ENCODE results near the gene CSGALNACT2.

Gene CSGALNACT2

DNA sequence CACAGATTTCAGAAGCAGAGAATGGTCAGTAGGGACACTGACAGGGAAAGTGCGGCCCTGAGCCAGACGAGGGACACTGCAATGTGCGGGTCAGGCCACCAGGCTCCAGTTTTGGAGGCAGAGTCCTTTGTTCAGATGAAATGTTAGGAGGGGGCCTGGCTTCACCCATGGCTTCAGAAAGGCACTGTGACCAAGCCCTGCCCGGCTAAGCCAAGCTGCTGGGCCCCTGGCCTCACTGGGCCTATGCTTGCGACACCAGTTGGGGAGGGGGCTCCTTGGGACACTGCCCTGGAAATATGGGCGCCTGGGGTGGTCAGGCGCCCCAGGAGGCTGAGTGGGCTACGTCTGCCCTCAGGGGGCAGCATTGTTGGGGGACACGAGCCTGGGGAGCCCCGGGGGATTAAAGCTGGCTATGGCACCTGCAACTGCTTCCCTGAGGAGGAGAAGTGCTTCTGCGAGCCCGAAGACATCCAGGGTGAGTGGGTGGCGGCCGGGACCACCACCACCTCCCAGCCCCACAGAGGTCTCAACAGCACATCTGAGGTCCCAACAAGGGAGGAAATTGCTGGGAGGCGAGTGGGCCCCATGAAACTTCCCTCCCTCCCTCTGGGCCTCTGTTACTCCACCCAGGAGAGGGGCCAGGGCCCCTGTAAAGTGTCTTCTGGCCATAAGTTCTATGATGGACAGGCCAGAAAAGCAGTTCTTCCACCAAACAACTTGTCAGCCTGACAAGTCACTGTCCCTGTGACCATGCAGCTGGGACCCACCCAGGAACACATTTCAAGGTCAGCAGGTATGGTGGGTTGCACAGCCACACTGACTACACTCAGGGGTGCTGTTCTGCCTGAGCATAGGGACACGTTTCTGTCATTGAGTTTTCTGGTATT lies 24.8 kb upstream of the CSGALNACT2 start:
- no peak for DNase-seq

DNA sequence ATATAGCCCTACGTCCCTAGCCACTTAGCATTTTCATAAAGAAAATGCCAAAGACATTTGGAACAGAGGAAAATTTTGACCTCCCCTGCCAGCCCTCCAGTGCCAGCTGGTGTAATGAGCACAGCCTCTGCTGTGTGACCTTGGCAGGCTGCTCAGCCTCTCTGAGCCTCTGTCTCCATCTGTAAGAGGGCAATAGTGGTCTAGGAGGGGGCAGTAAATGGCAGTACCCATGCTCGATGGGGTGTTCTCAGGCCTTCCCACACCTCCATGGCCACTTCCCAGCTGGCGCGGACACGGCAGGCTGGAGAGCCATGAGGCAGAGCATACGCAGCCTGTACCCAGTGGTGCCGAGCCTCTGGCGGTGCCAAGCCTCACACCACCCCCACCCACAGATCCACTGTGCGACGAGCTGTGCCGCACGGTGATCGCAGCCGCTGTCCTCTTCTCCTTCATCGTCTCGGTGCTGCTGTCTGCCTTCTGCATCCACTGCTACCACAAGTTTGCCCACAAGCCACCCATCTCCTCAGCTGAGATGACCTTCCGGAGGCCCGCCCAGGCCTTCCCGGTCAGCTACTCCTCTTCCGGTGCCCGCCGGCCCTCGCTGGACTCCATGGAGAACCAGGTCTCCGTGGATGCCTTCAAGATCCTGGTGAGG lies 24.0 kb upstream of the CSGALNACT2 start:
- DNase-seq: no peak

DNA sequence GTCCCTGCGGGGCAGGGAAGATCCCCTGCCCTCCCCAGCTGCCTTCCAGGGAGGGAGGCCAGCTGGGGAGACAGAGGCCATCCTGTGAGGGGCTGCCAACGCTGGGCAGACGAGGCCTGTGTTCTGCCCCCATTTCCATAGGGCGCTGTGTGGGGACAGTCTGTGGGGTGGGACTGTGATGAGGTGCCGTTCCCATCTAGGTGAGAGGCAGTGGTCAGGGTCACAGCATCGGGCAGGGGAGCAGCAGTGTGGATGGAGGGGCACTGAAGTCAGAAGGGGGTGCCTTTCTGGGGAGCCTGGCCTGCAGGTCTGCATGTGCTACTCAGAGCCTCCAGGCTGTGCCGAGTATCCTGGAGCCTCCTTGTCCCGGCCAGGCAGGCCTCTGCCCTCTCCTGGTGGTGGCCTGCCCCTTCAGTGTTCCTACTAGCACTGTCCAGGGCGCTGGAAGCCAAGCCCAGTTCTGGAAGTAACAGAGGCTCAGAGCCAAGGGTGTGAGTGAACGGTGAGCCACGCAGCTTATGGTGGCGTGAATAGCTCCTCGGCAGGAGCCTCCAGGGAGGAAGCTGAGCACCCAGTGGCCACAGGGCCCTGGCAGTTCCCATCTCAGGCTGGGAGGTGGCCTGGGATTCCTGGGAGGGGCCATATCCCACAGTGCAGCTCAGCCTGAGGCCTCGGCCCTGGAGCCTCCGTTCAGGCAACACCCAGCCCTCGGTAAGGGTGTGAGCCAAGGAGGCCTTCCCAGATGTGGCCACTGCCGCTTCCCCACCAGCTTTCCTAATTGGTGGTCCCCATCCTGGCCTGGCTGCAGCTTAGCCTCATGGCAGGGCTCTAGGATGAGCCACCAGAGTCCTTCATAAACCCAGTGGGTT lies 23.3 kb upstream of the CSGALNACT2 start:
- no peak for DNase-seq

DNA sequence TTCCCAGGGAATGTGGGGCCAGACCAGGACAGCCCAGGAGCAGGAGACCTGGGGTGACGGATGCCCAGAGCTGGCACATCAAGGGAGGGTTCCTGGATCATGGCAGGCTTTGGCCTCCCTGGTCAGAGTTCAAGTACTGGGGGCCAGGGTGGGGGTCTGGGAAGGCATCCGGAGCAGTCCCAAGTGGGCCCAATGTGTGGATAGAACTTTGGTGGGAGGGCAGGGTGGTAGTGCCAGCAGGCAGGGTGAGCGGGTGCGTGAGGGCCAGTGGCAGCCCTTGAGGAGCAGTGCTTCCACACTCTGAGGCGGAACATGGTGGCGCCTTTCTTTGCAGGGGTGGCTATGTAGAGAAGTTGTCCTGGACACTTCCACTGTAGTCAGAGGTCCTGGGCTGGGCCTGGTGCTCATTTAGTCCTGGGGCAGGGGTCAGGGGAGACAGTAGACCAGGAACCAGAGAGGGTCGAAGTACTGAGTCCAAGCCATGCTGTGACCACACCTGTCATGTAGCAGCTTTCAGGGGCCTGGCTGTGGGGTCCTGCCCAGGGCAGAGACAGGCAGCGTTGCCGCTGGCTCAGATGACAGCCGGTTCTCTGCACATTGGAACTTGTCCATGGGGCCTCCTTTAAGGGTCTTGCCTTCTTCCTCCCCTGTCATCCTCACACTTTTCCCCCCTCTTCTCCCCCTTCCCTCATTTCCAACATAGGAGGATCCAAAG lies 22.2 kb upstream of the CSGALNACT2 start:
- no peak for DNase-seq

DNA sequence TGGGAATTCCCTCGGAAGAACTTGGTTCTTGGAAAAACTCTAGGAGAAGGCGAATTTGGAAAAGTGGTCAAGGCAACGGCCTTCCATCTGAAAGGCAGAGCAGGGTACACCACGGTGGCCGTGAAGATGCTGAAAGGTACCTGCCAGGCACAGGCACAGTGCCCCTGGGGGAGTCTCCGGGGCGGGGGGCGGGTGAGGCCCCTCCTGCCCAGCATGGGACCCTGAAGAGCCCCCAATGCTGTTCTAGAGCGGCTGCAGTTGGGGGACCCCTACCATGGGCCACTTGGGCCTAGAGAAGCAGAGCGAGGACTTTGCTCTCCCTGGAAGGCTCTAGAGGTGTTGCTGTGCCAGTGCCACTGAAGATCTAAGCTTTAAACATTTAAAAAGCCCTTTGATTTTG lies 21.6 kb upstream of the CSGALNACT2 start:
- no peak for DNase-seq

DNA sequence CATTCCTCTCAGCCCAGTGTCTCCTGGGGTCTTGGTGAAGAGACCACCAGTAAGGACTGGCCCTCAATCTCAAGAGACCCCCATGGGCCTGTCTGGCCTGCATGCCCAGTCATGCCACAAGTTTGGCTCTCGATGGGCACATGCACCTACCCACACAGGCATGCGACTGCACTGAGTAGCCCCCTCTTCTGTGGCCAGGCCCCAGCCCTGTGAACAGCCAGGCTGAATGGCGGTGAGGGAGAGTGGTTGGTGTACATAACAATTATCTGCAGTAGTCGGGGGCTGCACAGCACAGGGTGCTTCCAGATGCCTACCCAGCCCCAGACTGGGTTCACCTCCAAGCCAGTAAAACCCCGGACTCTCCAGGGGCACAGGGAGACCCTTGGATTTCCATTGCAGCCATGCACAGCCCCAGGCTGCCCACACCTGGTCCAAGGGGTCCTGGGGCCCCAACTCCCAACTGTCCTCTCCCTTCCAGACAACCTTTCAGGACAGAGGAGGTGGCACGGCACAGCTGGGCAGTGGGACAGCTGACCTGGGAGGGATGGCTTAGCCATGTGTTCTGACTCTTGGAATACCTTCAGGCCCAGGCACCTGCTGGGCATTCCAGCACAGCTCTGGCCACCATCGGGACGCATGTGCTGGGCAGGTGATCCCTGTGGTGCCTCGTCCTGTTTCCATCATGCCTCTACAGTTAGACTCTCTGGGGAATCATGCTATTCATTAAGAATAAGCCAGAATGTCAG lies 21.0 kb upstream of the CSGALNACT2 start:
- DNase-seq: no peak

DNA sequence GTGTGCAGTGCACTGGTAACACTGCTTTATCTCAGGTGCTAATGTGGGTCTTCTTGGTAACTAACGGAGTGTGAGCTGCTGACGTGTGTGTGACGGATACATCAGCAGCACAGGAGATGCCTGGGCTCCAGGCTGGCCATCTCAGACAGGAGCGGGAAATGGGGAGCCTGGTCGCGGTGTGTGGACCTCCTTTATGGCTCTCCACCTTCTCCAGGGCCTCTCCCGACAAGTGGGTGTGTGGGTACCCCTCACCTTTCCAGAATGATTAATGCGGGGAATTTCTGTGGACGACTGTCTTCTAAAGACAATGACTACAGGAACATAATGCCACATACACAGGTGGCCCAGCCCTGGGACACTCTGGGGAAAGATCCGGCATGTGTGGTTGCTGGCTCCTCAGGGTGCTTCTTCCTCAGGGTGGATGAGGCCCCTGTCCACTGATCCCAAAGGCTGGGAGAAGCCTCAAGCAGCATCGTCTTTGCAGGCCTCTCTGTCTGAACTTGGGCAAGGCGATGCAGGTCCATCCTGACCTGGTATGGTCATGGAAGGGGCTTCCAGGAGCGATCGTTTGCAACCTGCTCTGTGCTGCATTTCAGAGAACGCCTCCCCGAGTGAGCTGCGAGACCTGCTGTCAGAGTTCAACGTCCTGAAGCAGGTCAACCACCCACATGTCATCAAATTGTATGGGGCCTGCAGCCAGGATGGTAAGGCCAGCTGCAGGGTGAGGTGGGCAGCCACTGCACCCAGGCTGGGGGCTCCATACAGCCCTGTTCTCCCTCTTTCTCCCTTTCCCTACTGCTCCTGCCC lies 20.3 kb upstream of the CSGALNACT2 start:
- DNase-seq: no peak

DNA sequence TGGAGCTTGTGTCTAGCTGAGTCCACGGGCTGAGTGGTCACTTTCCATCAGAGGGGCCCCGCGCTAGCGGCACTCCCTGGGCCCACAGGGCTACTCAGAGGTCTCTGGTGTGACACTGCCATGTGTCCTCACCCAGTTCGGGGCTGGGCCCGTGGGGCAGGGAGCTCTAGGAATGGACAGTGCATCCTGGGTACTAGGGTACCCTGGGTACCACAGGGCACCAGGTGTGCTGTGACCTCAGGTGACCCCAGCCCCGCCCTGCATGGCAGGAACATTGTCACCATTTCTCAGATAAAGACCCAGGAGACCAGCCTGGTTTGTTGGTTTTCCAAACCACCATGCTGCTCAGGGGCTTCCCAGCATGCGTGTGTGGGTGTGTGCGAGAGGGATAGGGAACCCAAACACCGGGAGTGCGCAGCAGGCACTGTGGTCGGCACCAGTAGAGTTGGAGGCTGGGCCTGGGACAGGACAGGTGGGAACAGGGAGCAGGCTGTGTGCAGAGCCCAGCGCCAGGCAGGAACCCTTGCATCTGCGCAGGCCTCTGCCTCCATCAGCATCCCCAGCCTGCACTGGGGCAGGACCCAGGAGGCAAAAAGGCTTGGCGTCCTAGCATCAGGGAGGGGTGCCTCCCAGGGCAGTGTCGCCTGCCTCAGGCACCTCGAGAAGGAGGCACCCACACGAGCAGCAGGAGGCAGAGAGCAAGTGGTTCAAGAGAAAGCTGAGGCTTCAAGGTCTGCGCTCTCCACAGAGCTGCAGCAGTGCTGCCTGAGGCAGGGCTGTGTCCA lies 19.4 kb upstream of the CSGALNACT2 start:
- no peak for DNase-seq

DNA sequence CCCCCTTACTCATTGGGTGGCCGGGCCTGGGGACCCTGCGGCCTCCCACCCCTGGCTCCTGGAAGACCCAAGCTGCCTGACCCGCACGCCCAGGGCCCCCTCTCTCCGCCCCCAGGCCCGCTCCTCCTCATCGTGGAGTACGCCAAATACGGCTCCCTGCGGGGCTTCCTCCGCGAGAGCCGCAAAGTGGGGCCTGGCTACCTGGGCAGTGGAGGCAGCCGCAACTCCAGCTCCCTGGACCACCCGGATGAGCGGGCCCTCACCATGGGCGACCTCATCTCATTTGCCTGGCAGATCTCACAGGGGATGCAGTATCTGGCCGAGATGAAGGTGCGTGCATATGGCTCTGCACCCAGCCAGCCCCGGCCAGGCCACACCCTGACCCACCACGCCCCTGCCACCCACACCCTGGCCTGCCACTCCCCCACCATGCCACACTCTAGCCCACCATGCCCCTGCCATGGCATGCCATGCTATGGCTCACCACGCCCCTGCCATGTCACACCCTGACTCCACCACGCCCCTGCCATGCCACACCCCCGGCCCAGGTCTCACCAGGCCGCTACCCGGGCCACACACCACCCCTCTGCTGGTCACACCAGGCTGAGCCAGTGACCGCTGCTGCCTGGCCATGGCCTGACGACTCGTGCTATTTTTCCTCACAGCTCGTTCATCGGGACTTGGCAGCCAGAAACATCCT lies 18.7 kb upstream of the CSGALNACT2 start:
- no peak for DNase-seq

DNA sequence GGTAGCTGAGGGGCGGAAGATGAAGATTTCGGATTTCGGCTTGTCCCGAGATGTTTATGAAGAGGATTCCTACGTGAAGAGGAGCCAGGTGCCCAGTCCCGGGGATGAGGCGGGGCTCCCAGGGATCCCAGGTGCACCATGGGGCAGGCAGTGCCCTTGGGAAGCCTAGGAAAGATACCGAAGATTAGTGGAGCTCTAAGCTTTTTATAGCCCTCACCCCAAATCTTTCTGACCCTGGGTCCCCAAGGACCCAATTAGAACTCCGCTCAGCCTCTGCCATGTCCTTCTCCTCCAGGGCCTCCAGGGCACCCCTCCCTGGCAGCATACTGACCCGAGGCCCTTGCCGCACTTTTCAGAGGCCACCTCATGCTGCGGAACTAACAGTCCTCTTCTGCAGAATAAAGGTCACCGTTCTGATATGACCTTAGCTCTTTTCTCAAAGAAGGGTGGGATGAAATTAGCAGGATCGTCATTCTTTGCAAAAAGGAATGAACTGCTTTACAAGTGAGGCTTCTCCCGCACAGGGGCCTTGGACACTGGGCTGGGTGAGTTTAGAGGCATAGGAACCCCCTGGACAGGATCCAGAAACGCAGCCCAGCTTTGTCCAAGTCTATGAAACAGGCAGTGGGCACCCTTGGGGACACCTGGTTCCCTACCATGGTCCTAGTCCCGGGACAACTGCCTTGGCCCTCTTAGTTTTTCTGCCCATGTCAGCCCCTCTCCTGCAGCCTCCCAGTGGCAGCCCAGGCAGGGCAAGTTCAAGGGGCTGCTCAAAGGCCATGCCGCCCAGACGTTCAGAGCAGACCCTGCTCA lies 17.9 kb upstream of the CSGALNACT2 start:
- no peak for DNase-seq

DNA sequence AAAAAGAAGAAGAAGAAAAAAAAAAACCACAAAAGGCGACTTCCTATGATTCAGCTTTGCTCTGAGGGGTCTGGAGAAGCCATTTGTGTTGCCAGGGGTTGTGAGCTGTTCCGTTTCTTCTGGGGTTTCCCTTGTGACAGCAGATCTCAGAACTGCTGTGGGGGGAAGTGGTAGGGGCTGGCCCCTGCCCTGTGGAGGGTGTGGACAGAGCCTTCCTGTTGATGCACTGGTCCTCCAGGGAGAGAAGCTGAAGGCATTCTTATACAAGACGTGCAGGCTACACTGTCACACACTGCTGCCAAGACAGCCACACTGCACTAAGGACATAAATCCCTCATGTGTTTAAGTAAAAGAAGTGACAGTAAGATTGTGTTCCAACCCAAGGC lies 17.3 kb upstream of the CSGALNACT2 start:
- DNase-seq: peak; percentile 36

DNA sequence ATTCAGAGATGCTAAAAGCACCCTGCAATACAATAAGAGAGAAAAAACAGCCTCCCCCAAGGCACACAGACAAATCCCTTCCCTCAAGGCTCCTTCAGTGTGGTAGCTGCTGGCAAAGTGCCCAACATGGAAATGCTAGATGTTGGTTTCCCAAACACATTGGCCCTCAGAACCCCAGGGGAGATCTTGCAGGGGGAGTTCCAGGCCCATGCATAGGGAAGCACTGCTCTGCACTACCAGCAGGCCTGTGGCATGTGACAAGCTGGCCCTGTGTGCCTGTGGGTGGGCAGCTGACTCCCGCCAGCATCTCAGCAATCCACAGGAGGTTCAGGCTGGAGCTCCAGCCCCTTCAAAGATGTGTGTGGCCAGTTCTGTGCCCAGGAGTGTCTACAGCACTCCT lies 16.8 kb upstream of the CSGALNACT2 start:
- DNase-seq: no peak

DNA sequence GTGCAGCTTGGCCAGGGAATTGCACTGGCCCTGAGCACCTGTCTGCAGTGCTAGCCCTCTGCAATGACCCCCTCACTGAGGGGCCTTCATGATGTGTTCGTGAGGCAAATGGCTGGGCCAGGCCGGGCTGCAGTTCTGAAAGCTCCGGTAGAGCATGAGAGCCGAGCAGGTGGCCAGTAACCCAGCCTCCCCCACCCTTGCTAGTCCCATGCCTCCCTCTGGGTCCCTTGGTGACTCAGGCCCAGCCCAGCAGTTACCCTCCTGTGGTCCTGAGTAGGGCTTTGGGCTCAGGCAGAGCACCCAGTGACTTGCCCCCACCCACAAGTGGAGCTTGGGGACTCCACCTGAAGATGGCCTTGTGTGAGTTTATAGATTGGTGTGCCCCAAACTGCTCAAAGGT lies 16.1 kb upstream of the CSGALNACT2 start:
- no peak for DNase-seq

DNA sequence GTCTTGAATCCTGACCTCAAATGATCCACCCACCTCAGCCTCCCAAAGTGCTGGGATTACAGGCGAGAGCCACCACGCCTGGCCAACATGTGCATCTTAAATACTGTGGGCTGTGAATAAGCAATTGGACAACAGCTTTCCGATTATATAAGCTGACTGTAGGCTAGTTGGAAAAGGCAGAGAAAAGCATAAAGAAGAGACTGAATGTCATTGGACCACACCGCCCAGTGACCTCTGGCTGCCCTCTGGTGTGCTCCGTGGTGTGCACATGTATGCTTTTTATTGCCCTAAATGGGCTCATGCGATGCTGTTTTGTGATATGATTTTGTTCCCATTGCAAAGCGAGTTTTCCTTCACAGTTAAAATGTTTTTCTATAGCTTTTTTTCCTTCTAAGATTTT lies 15.4 kb upstream of the CSGALNACT2 start:
- DNase-seq: no peak

DNA sequence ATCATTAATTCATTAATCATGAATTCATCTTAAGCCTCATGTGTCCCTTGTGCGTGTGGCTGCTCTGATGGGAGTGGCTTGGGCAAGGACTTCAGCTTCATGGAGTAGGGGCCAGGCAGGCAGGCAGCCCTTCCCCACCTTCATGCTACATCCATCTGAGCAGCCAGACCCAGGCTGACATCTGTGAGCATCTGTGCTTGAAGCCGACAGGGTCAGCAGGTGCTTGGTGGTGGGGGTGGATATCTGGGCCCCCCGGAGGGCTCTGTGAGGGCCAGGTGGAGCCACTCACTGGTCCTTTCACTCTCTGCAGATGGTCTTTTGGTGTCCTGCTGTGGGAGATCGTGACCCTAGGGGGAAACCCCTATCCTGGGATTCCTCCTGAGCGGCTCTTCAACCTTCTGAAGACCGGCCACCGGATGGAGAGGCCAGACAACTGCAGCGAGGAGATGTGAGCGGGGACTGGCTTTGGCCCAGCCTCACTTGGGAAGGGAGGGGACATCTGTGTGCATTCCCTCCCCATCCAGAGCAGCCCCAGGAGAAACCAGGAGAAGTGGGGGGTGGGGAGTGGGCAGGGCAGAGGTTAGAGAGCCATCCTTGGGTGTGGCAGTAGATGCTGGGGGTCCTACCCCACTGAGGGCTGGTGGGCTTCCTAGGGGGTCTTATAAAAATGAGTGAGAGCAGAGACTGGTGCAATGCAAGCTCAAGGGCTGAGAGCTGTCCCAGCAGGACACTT lies 14.7 kb upstream of the CSGALNACT2 start:
- no peak for DNase-seq

DNA sequence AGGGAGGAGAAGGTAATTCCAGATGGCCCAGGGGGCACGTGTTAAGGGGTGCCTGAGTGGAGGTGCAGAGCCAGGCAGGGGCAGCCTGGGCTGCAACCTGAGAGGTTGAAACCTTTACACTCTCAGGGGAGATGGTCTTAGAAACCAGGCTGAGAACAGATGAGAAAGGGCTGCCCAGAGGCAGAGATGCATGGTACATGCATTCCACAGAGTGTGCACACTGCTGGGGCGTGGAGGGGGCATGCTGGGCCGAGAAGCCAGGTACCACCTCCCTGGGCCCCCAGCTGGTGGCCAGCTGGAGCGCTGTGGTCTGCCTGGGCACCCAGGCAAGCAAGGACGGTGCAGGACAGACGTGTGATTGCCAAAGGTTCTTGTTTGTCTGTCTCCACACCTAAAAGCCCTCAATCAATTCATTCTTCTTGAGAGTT lies 14.1 kb upstream of the CSGALNACT2 start:
- DNase-seq: no peak

DNA sequence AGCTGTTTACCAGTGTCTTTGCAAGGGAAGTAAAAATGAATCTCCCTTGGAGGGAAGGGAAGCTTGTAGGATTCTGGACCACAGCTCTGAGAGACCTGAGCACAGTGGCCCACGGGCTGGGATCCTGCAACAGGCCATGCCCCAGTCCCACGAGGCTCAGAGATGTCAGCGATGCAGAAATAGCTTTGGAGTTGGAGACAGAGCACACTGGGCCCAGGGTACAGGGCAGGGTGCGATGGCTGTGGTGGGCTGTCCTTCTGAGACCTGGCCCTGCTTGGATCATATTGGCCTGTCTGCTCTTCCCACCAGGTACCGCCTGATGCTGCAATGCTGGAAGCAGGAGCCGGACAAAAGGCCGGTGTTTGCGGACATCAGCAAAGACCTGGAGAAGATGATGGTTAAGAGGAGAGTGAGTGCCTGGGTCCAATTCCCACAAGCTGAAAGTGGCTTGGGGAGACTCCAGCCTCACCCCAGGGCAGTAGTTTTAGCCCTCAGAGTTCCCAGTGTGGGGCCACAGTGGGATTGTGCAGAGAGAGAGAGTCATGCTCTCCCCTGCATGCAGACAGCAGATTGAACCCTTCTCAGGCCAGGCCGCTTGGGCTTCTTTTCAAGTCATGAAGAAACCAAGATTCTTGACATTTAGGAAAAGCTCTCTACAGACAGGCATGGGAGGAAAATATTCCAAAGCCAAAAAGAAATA lies 13.5 kb upstream of the CSGALNACT2 start:
- DNase-seq: no peak

Data from activated effector memory CD4-positive, alpha-beta T cell treated with Interleukin-2 at 50 U/mL for 16 hours (primary cell).